ENCODE results near the gene GATB. TPM values are rescaled to one million over a fixed set of nuclear protein-coding genes. Genes with fewer than 3 reads are reported as not detected.

GATB gene
- total and polyA plus RNA-seq, 12 donors, result 17.2 to 59.8 (median 36.6) TPM

GRCh38 chr4:151640381-151640780 is 120.4 kb downstream of the GATB start:
- no peak for TF ChIP-seq CTCF (IDR thresholded peaks at IDR 0.05)
- TF ChIP-seq POLR2A (IDR thresholded peaks at IDR 0.05), result no peak

GRCh38 chr4:151638295-151638858 is 122.4 kb downstream of the GATB start:
- Histone ChIP-seq H3K36me3 (replicated peaks in 1 of 2) (no peaks in the 10 kb centered on the region), H3K27me3 (no peaks in the 10 kb centered on the region), H3K27ac (no peak overlapping the region), H3K4me3 (no peak overlapping the region), H3K4me1 (replicated peaks in 1 of 2) (no peaks in the 10 kb centered on the region), H3K9me3 (replicated peaks in 1 of 3) (peaks cover 0 to 7% (median 0%) of the 10 kb centered on the region in 3 donors)
- no peak for DNase-seq
- WGBS, 4 donors, result 73 to 85% (median 78%) methylated on average over 1 of the region's 1 CpG
- no peak for TF ChIP-seq CTCF (IDR thresholded peaks at IDR 0.05)
- TF ChIP-seq POLR2A (IDR thresholded peaks at IDR 0.05), result no peak
- intact Hi-C loops (cut with DNase I), result no loop called here

More at GRCh38 chr4:151640381-151640780, 120.4 kb downstream of the GATB start:
- no peaks in the 10 kb centered on the region for H3K27me3 ChIP-seq
- H3K36me3 ChIP-seq (replicated peaks in 1 of 2), result no peaks in the 10 kb centered on the region
- H3K4me3 ChIP-seq, result no peak overlapping the region
- intact Hi-C loops (cut with DNase I), result no loop called here
- WGBS, 4 donors, result 63 to 81% (median 71%) methylated on average over 1 of the region's 1 CpG
- H3K4me1 ChIP-seq (replicated peaks in 1 of 2), result no peaks in the 10 kb centered on the region
- no peak for DNase-seq
- no peaks in the 10 kb centered on the region for H3K9me3 ChIP-seq (replicated peaks in 1 of 3)
- H3K27ac ChIP-seq, result no peak overlapping the region

GRCh38 chr4:151631349-151631748 is 129.5 kb downstream of the GATB start:
- intact Hi-C loops (cut with DNase I), result no loop called here
- no peaks in the 10 kb centered on the region for H3K36me3 ChIP-seq (replicated peaks in 1 of 2)
- no peak for DNase-seq
- no peaks in the 10 kb centered on the region for H3K27me3 ChIP-seq
- H3K4me3 ChIP-seq, result no peak overlapping the region
- no peak overlapping the region for H3K27ac ChIP-seq
- H3K4me1 ChIP-seq (replicated peaks in 1 of 2), result no peaks in the 10 kb centered on the region
- TF ChIP-seq POLR2A (IDR thresholded peaks at IDR 0.05), result no peak
- TF ChIP-seq CTCF (IDR thresholded peaks at IDR 0.05), result no peak
- H3K9me3 ChIP-seq (replicated peaks in 1 of 3), result peaks cover 0 to 7% (median 0%) of the 10 kb centered on the region in 3 donors

- no peaks in the 10 kb centered on the region for H3K27me3 ChIP-seq
- H3K4me3 ChIP-seq, result no peak overlapping the region
- WGBS, 4 donors, result 82 to 92% (median 86%) methylated on average over 10 of the region's 10 CpGs
- peaks cover 0 to 7% (median 0%) of the 10 kb centered on the region in 3 donors for H3K9me3 ChIP-seq (replicated peaks in 1 of 3)
- no peaks in the 10 kb centered on the region for H3K36me3 ChIP-seq (replicated peaks in 1 of 2)
- intact Hi-C loops (cut with DNase I), result no loop called here
- TF ChIP-seq CTCF (IDR thresholded peaks at IDR 0.05) (no peak), POLR2A (IDR thresholded peaks at IDR 0.05) (no peak)
- H3K27ac ChIP-seq, result no peak overlapping the region
- no peak for DNase-seq
- no peaks in the 10 kb centered on the region for H3K4me1 ChIP-seq (replicated peaks in 1 of 2)
Observed at GRCh38 chr4:151629097-151629783, 131.6 kb downstream of the GATB start.

Measured in adrenal gland (tissue), 12 donors.